Esophagus muscularis mucosa (tissue), 4 donors: ENCODE measurements around the gene PCBD2. TPM values are rescaled to one million over a fixed set of nuclear protein-coding genes. Genes with fewer than 3 reads are reported as not detected.
"Not testable (repeated sequence)": the region's sequence is repeated elsewhere in the genome, so short reads cannot be mapped to it uniquely, and the experiment has no call there.

ENCODE experiments used
- DNase-seq: peaks from one replicate; pipeline ENCODE4 v3.0.0-alpha.2; 2017; ENCODE audit errors: extremely low spot score
- H3K27ac ChIP-seq, 4 donors: fragments of 200-600 bp; sonication (generic); replicated peaks in 1 of 4; 1 replicate in 3 of 4; 2 replicates in 1 of 4; pipeline ENCODE4 v1.5.1; 2016 to 2019; ENCODE audit warnings: mild to moderate bottlenecking in 1 of 4
- H3K27me3 ChIP-seq, 4 donors: fragments of 200-600 bp; sonication (generic); one replicate each; pipeline versions ENCODE4 v1.5.1 to v1.6.0; 2016 to 2019
- H3K36me3 ChIP-seq, 4 donors: fragments of 200-600 bp; sonication (generic); one replicate each; pipeline ENCODE4 v1.5.1; 2016 to 2019
- H3K4me1 ChIP-seq, 4 donors: fragments of 200-600 bp; sonication (generic); one replicate each; pipeline ENCODE4 v1.5.1; 2016 to 2019
- H3K4me3 ChIP-seq, 4 donors: fragments of 200-600 bp; sonication (generic); 1 replicate in 2 of 4; 2 replicates in 2 of 4; pipeline ENCODE4 v1.5.1; 2016 to 2019; ENCODE audit warnings: mild to moderate bottlenecking in 4 of 4, moderate library complexity in 1 of 4
- H3K9me3 ChIP-seq, 4 donors: fragments of 200-600 bp; sonication (generic); 1 replicate in 3 of 4; 2 replicates in 1 of 4; pipeline ENCODE4 v1.5.1; 2016 to 2019
- CTCF ChIP-seq, 3 experiments: fragments of 200-600 bp in 2 of 3; fragments of 450-650 bp in 1 of 3; sonication (generic) in 2 of 3; IDR thresholded peaks; one replicate each; pipeline ENCODE4 v1.5.1; 2017 to 2019; ENCODE audit warnings: antibody characterized with exemption in 3 of 3, mild to moderate bottlenecking in 2 of 3, moderate library complexity in 1 of 3
- EP300 ChIP-seq: sonication (generic); formaldehyde crosslinking; IDR thresholded peaks from one replicate; pipeline ENCODE4 v1.6.1; 2017; ENCODE audit warnings: antibody characterized with exemption
- POLR2A ChIP-seq: fragments of 450-650 bp; IDR thresholded peaks from one replicate; pipeline ENCODE4 v1.6.1; 2017; ENCODE audit warnings: antibody characterized with exemption, moderate library complexity, mild to moderate bottlenecking, low read depth
- POLR2AphosphoS5 ChIP-seq, 2 donors: sonication (generic); formaldehyde crosslinking; IDR thresholded peaks; one replicate each; pipeline ENCODE4 v1.6.1; 2017; ENCODE audit warnings: antibody characterized with exemption in 2 of 2
- WGBS: methylation state at CpG from one replicate; pipeline ENCODE4 v1.1.5; 2018; 5-methylcytosine and 5-hydroxymethylcytosine counted together
- intact Hi-C: fragments of 100-400 bp; cut with DNase I; formaldehyde crosslinking; loops from one replicate; pipeline ENCODE4 v1.15.1; 2023
- total RNA-seq, 4 donors: library from RNA; depleted of rRNA; stranded (reverse); fragments of >200 nt; gene quantifications; one replicate each; pipeline versions ENCODE4 v1.1.0 to v1.2.1, GENCODE V29; 2016

Gene PCBD2
- total RNA-seq = 10 to 100 TPM in 2 of 4 donors, 1 to 10 TPM in 2; 6.8 to 11.6 (median 10.4) TPM

- H3K9me3 ChIP-seq = no peaks in the 10 kb centered on the region
- H3K27ac ChIP-seq = peak within 1 kb of the TSS; percentile 97 to 98 (median 98)
- H3K27me3 ChIP-seq = no peaks in the 10 kb centered on the region
- intact Hi-C loops = loop anchor here (2.0 kb wide), 3 partner anchors 30 to 166 kb away; partner anchors contain the start of genes CAMLG and TXNDC15
- no CpG with 5 or more reads among the region's 84 CpGs for WGBS
- peaks cover 0 to 6% (median 6%) of the 10 kb centered on the region in 4 donors for H3K4me1 ChIP-seq
- H3K4me3 ChIP-seq = peak within 1 kb of the TSS; percentile 73 to 98 (median 86)
- peak; percentile 94 for DNase-seq
- peaks cover 7 to 28% (median 14%) of the 10 kb centered on the region in 4 donors for H3K36me3 ChIP-seq
- no peak for TF ChIP-seq POLR2A
- TF ChIP-seq CTCF (IDR thresholded peaks at IDR 0.05) = peak; percentile 88 to 98 (median 89)
- peak; percentile 70 to 75 for TF ChIP-seq POLR2AphosphoS5 (IDR thresholded peaks at IDR 0.05)
- TF ChIP-seq EP300 = no peak
These were observed at the start of gene PCBD2 for GRCh38 chr5:134904610-134905245. TSS of gene PCBD2 (plus strand) at chr5:134905131. CDS start at chr5:134905140, 9 bp downstream.

- H3K9me3 ChIP-seq, H3K27ac ChIP-seq, intact Hi-C loops, H3K4me3 ChIP-seq, DNase-seq, H3K27me3 ChIP-seq: not testable (repeated sequence)
- Histone ChIP-seq H3K4me1 (peaks cover 5 to 36% (median 29%) of the 10 kb centered on the region in 4 donors), H3K36me3 (peaks cover 31 to 73% (median 56%) of the 10 kb centered on the region in 4 donors)
- WGBS = 94% methylated on average over 7 of the region's 7 CpGs
These were observed 48.5 kb upstream of the PCBD2 start for GRCh38 chr5:134856465-134856864.

- no peaks in the 10 kb centered on the region for H3K9me3 ChIP-seq
- no peak overlapping the region for H3K27ac ChIP-seq
- TF ChIP-seq POLR2A (no peak), CTCF (IDR thresholded peaks at IDR 0.05) (no peak), EP300 (no peak), POLR2AphosphoS5 (IDR thresholded peaks at IDR 0.05) (no peak)
- intact Hi-C loops = no loop called here
- H3K4me1 ChIP-seq = peaks cover 0 to 26% (median 22%) of the 10 kb centered on the region in 4 donors
- H3K27me3 ChIP-seq = no peaks in the 10 kb centered on the region
- no peak for DNase-seq
- H3K4me3 ChIP-seq = no peak overlapping the region
- H3K36me3 ChIP-seq = peaks cover 31 to 77% (median 59%) of the 10 kb centered on the region in 4 donors
- WGBS = 40% methylated on average over 3 of the region's 3 CpGs
These were observed 47.5 kb upstream of the PCBD2 start for GRCh38 chr5:134857401-134857800.

GRCh38 chr5:134864707-134865106 lies 40.2 kb upstream of the PCBD2 start:
- H3K27ac ChIP-seq = no peak overlapping the region
- WGBS = 95% methylated on average over 2 of the region's 2 CpGs
- DNase-seq = no peak
- intact Hi-C loops = no loop called here
- H3K4me1 ChIP-seq = no peaks in the 10 kb centered on the region
- peaks cover 11 to 34% (median 20%) of the 10 kb centered on the region in 4 donors for H3K36me3 ChIP-seq
- no peak for TF ChIP-seq CTCF (IDR thresholded peaks at IDR 0.05)
- TF ChIP-seq POLR2AphosphoS5 (IDR thresholded peaks at IDR 0.05) = no peak
- no peak for TF ChIP-seq EP300
- no peak for TF ChIP-seq POLR2A
- no peaks in the 10 kb centered on the region for H3K9me3 ChIP-seq
- no peaks in the 10 kb centered on the region for H3K27me3 ChIP-seq
- H3K4me3 ChIP-seq = no peak overlapping the region

- Histone ChIP-seq H3K36me3 (peaks cover 0 to 3% (median 0%) of the 10 kb centered on the region in 4 donors), H3K4me1 (peaks cover 17 to 40% (median 31%) of the 10 kb centered on the region in 4 donors), H3K9me3 (no peaks in the 10 kb centered on the region), H3K27me3 (no peaks in the 10 kb centered on the region), H3K27ac (peak overlapping the region; percentile 94 to 99 (median 98)), H3K4me3 (peak overlapping the region; percentile 83 to 99 (median 98))
- intact Hi-C loops = no loop called here
- DNase-seq = no peak
- WGBS = 84% methylated on average over 6 of the region's 6 CpGs
- TF ChIP-seq POLR2A (no peak), POLR2AphosphoS5 (IDR thresholded peaks at IDR 0.05) (no peak), CTCF (IDR thresholded peaks at IDR 0.05) (no peak), EP300 (no peak)
These were observed 31.4 kb upstream of the PCBD2 start for GRCh38 chr5:134873494-134873893.
